HL-60/S4 (cell line): ENCODE results near the gene CFAP161.

Experiments
- in situ Hi-C: fragments of 300-500 bp; cut with MboI; formaldehyde crosslinking; loops from 2 replicates; pipeline ENCODE4 v1.14.3; 2022; ENCODE audit warnings: low sequenced_read_pairs

CFAP161 gene

GRCh38 chr15:81182031-81182755 lies 48.1 kb downstream of the CFAP161 start:
- in situ Hi-C loops = no loop called here

GRCh38 chr15:81182756-81183438 lies 48.8 kb downstream of the CFAP161 start:
- in situ Hi-C loops = no loop called here

GRCh38 chr15:81183439-81183775 lies 49.3 kb downstream of the CFAP161 start:
- in situ Hi-C loops = no loop called here

- in situ Hi-C loops = no loop called here
Measured at GRCh38 chr15:81184188-81184587, 50.1 kb downstream of the CFAP161 start.

GRCh38 chr15:81185631-81186295 lies 51.7 kb downstream of the CFAP161 start:
- in situ Hi-C loops = no loop called here

GRCh38 chr15:81188354-81188753 lies 54.3 kb downstream of the CFAP161 start:
- in situ Hi-C loops = no loop called here

- in situ Hi-C loops = no loop called here
Measured at GRCh38 chr15:81189583-81190283, 55.7 kb downstream of the CFAP161 start.

GRCh38 chr15:81190922-81191507 lies 56.9 kb downstream of the CFAP161 start:
- in situ Hi-C loops = no loop called here

GRCh38 chr15:81191701-81192100 lies 57.6 kb downstream of the CFAP161 start:
- in situ Hi-C loops = no loop called here

- in situ Hi-C loops = no loop called here
Measured at GRCh38 chr15:81194723-81195122, 60.7 kb downstream of the CFAP161 start.

GRCh38 chr15:81195339-81195864 lies 61.3 kb downstream of the CFAP161 start:
- in situ Hi-C loops = no loop called here

GRCh38 chr15:81196576-81197254 lies 62.6 kb downstream of the CFAP161 start, which contains the start of gene IL16:
Gene IL16 (plus strand): TSS chr15:81196879. CDS start chr15:81225400, 28,521 bp downstream.
- in situ Hi-C loops = no loop called here

- in situ Hi-C loops = no loop called here
Measured at GRCh38 chr15:81197255-81197630, 63.2 kb downstream of the CFAP161 start.

- in situ Hi-C loops = no loop called here
Measured at GRCh38 chr15:81197688-81198281, 63.7 kb downstream of the CFAP161 start.
